HEK293 (cell line): ENCODE data around the gene TOMM34.

ENCODE experiments used
- CTCF ChIA-PET: fragments of 350-600 bp; formaldehyde crosslinking; extraction: SDS; loops from one replicate; lab custom pipeline; 2021; ENCODE audit warnings: antibody characterized with exemption; lab: Yijun Ruan, JAX
- POLR2A ChIA-PET: fragments of 300-600 bp; formaldehyde crosslinking; extraction: SDS; loops from one replicate; lab custom pipeline; 2020; ENCODE audit warnings: antibody characterized with exemption, inconsistent platforms; lab: Yijun Ruan, JAX
- H3K27ac ChIP-seq: fragments of 200-500 bp; sonication (Bioruptor generic); 2 replicates; pipeline ENCODE4 v1.5.1; 2014; ENCODE audit warnings: low read depth, low read length, control low read depth, inconsistent platforms; ENCODE audit errors: extremely low read depth
- H3K36me3 ChIP-seq, 2 experiments: fragments of 200-500 bp in 1 of 2; sonication (Bioruptor generic) in 1 of 2; 1 replicate in 1 of 2; 2 replicates in 1 of 2; pipeline ENCODE4 v1.5.1; 2014 to 2017; ENCODE audit warnings: inconsistent platforms in 2 of 2, low read length in 2 of 2; ENCODE audit not compliant: control insufficient read depth in 2 of 2, insufficient read depth in 1 of 2
- H3K4me1 ChIP-seq: fragments of 200-500 bp; sonication (Bioruptor generic); 2 replicates; pipeline ENCODE4 v1.5.1; 2014; ENCODE audit warnings: mild to moderate bottlenecking, low read length, inconsistent platforms; ENCODE audit not compliant: control insufficient read depth, insufficient read depth
- H3K4me3 ChIP-seq: 2 replicates; pipeline ENCODE4 v1.5.1; 2011; ENCODE audit warnings: low read depth, mild to moderate bottlenecking, control low read depth, low read length, moderate library complexity
- H3K9me3 ChIP-seq: fragments of 200-500 bp; sonication (Bioruptor generic); 2 replicates; pipeline ENCODE4 v1.5.1; 2014; ENCODE audit warnings: low read depth, low read length, inconsistent platforms; ENCODE audit not compliant: control insufficient read depth, insufficient read depth
- GLIS2 ChIP-seq: fragments of 450-650 bp; formaldehyde crosslinking; IDR thresholded peaks from 2 replicates; pipeline ENCODE4 v1.5.1; 2016; ENCODE audit warnings: missing biosample characterization, missing genetic modification characterization
- IKZF3 ChIP-seq: fragments of 450-650 bp; IDR thresholded peaks from 2 replicates; pipeline ENCODE4 v1.5.0; 2018; ENCODE audit warnings: missing biosample characterization, mild to moderate bottlenecking, missing genetic modification characterization, moderate library complexity
- KLF8 ChIP-seq: fragments of 450-650 bp; formaldehyde crosslinking; IDR thresholded peaks from 2 replicates; pipeline ENCODE4 v1.5.1; 2016; ENCODE audit warnings: missing biosample characterization, missing genetic modification characterization
- MYNN ChIP-seq: fragments of 450-650 bp; formaldehyde crosslinking; IDR thresholded peaks from 2 replicates; pipeline ENCODE4 v1.5.1; 2016; ENCODE audit warnings: missing biosample characterization, missing genetic modification characterization, borderline replicate concordance
- SP3 ChIP-seq: fragments of 450-650 bp; formaldehyde crosslinking; IDR thresholded peaks from 2 replicates; pipeline ENCODE4 v1.5.1; 2016; ENCODE audit warnings: missing biosample characterization, missing genetic modification characterization
- ZFP3 ChIP-seq: fragments of 450-650 bp; formaldehyde crosslinking; IDR thresholded peaks from 2 replicates; pipeline ENCODE4 v1.5.1; 2016; ENCODE audit warnings: low read depth, missing biosample characterization, missing genetic modification characterization
- ZNF114 ChIP-seq: fragments of 450-650 bp; formaldehyde crosslinking; IDR thresholded peaks from 2 replicates; pipeline ENCODE4 v1.5.0; 2017; ENCODE audit warnings: missing biosample characterization, missing genetic modification characterization
- ZNF202 ChIP-seq: fragments of 450-650 bp; formaldehyde crosslinking; IDR thresholded peaks from 2 replicates; pipeline ENCODE4 v1.5.1; 2016; ENCODE audit warnings: missing biosample characterization, missing genetic modification characterization, borderline replicate concordance
- ZNF221 ChIP-seq: fragments of 450-650 bp; formaldehyde crosslinking; IDR thresholded peaks from 2 replicates; pipeline ENCODE4 v1.5.1; 2017; ENCODE audit warnings: missing biosample characterization, missing genetic modification characterization, borderline replicate concordance
- ZNF239 ChIP-seq: fragments of 450-650 bp; formaldehyde crosslinking; IDR thresholded peaks from 2 replicates; pipeline ENCODE4 v1.5.1; 2016; ENCODE audit warnings: missing biosample characterization, missing genetic modification characterization
- ZNF24 ChIP-seq: fragments of 450-650 bp; formaldehyde crosslinking; IDR thresholded peaks from 2 replicates; pipeline ENCODE4 v1.5.1; 2016; ENCODE audit warnings: missing biosample characterization, missing genetic modification characterization
- ZNF514 ChIP-seq: fragments of 450-650 bp; formaldehyde crosslinking; IDR thresholded peaks from 2 replicates; pipeline ENCODE4 v1.5.1; 2016; ENCODE audit warnings: missing biosample characterization, missing genetic modification characterization
- ZNF555 ChIP-seq: fragments of 450-650 bp; formaldehyde crosslinking; conservative IDR thresholded peaks from 2 replicates; pipeline ENCODE4 v1.5.1; 2017; ENCODE audit warnings: missing biosample characterization, mild to moderate bottlenecking, missing genetic modification characterization, inconsistent platforms
- ZNF677 ChIP-seq: fragments of 450-650 bp; IDR thresholded peaks from 2 replicates; pipeline ENCODE4 v1.5.0; 2018; ENCODE audit warnings: missing biosample characterization, mild to moderate bottlenecking, missing genetic modification characterization, moderate library complexity
- ZNF777 ChIP-seq: fragments of 450-650 bp; formaldehyde crosslinking; IDR thresholded peaks from 2 replicates; pipeline ENCODE4 v1.5.1; 2017; ENCODE audit warnings: missing biosample characterization, missing genetic modification characterization, borderline replicate concordance
- TF ChIP-seq, protein P1 (sequence below): fragments of 450-650 bp; formaldehyde crosslinking; IDR thresholded peaks from 2 replicates; pipeline ENCODE4 v1.5.1; 2016; ENCODE audit warnings: missing biosample characterization, missing genetic modification characterization
- TF ChIP-seq, protein P2 (sequence below): fragments of 450-650 bp; formaldehyde crosslinking; IDR thresholded peaks from 2 replicates; pipeline ENCODE4 v1.5.1; 2016; ENCODE audit warnings: missing biosample characterization, missing genetic modification characterization
- TF ChIP-seq, protein P3 (sequence below): fragments of 450-650 bp; formaldehyde crosslinking; IDR thresholded peaks from 2 replicates; pipeline ENCODE4 v1.5.1; 2017; ENCODE audit warnings: missing biosample characterization, mild to moderate bottlenecking, missing genetic modification characterization, moderate library complexity
- TF ChIP-seq, protein P4 (sequence below): sonication (generic); formaldehyde crosslinking; IDR thresholded peaks from 2 replicates; pipeline ENCODE4 v1.8.1; 2022; ENCODE audit warnings: mild to moderate bottlenecking, moderate library complexity, missing genetic modification reagents
- TF ChIP-seq, protein P5 (sequence below): fragments of 450-650 bp; formaldehyde crosslinking; IDR thresholded peaks from 2 replicates; pipeline ENCODE4 v1.5.1; 2016; ENCODE audit warnings: missing biosample characterization, missing genetic modification characterization

Gene TOMM34

DNA sequence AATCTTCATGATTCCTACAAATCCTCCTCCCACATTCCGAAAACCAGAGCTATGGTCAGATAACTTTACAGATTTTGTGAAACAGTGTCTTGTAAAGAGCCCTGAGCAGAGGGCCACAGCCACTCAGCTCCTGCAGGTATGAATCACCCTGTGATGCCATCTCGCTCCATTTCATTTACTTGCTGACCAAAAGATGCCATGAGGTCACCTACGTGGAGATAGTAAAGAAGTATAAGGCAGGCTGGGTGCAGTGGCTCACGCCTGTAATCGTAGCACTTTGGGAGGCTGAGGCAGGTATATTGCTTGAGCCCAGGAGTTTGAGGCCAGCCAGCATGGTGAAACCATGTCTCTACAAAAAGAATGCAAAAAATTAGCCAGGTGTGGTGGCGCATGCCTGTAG, 37.0 kb upstream of the TOMM34 start:
- no peaks in the 10 kb centered on the region for H3K4me1 ChIP-seq
- no peaks in the 10 kb centered on the region for H3K9me3 ChIP-seq
- no peak overlapping the region for H3K4me3 ChIP-seq
- TF ChIP-seq KLF8 (tag by site-specific recombination) (no peak), ZNF555 (tag by site-specific recombination) (no peak), MYNN (tag by site-specific recombination) (no peak), GLIS2 (tag by site-specific recombination) (no peak), ZNF239 (tag by site-specific recombination) (no peak), ZNF514 (tag by site-specific recombination) (no peak), ZNF202 (tag by site-specific recombination) (no peak), ZNF677 (no peak), ZNF777 (tag by site-specific recombination) (no peak), ZNF24 (tag by site-specific recombination) (no peak), ZFP3 (tag by site-specific recombination) (no peak), ZNF114 (no peak), IKZF3 (tag by site-specific recombination) (no peak), SP3 (tag by site-specific recombination) (no peak), ZNF221 (tag by site-specific recombination) (no peak)
- TF ChIP-seq, protein P1, sequence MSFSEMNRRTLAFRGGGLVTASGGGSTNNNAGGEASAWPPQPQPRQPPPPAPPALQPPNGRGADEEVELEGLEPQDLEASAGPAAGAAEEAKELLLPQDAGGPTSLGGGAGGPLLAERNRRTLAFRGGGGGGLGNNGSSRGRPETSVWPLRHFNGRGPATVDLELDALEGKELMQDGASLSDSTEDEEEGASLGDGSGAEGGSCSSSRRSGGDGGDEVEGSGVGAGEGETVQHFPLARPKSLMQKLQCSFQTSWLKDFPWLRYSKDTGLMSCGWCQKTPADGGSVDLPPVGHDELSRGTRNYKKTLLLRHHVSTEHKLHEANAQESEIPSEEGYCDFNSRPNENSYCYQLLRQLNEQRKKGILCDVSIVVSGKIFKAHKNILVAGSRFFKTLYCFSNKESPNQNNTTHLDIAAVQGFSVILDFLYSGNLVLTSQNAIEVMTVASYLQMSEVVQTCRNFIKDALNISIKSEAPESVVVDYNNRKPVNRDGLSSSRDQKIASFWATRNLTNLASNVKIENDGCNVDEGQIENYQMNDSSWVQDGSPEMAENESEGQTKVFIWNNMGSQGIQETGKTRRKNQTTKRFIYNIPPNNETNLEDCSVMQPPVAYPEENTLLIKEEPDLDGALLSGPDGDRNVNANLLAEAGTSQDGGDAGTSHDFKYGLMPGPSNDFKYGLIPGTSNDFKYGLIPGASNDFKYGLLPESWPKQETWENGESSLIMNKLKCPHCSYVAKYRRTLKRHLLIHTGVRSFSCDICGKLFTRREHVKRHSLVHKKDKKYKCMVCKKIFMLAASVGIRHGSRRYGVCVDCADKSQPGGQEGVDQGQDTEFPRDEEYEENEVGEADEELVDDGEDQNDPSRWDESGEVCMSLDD = no peak
- TF ChIP-seq, protein P2, sequence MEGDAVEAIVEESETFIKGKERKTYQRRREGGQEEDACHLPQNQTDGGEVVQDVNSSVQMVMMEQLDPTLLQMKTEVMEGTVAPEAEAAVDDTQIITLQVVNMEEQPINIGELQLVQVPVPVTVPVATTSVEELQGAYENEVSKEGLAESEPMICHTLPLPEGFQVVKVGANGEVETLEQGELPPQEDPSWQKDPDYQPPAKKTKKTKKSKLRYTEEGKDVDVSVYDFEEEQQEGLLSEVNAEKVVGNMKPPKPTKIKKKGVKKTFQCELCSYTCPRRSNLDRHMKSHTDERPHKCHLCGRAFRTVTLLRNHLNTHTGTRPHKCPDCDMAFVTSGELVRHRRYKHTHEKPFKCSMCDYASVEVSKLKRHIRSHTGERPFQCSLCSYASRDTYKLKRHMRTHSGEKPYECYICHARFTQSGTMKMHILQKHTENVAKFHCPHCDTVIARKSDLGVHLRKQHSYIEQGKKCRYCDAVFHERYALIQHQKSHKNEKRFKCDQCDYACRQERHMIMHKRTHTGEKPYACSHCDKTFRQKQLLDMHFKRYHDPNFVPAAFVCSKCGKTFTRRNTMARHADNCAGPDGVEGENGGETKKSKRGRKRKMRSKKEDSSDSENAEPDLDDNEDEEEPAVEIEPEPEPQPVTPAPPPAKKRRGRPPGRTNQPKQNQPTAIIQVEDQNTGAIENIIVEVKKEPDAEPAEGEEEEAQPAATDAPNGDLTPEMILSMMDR (tag by site-specific recombination) = no peak
- TF ChIP-seq, protein P3, sequence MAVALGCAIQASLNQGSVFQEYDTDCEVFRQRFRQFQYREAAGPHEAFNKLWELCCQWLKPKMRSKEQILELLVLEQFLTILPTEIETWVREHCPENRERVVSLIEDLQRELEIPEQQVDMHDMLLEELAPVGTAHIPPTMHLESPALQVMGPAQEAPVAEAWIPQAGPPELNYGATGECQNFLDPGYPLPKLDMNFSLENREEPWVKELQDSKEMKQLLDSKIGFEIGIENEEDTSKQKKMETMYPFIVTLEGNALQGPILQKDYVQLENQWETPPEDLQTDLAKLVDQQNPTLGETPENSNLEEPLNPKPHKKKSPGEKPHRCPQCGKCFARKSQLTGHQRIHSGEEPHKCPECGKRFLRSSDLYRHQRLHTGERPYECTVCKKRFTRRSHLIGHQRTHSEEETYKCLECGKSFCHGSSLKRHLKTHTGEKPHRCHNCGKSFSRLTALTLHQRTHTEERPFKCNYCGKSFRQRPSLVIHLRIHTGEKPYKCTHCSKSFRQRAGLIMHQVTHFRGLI (tag by site-specific recombination) = no peak
- TF ChIP-seq, protein P4, sequence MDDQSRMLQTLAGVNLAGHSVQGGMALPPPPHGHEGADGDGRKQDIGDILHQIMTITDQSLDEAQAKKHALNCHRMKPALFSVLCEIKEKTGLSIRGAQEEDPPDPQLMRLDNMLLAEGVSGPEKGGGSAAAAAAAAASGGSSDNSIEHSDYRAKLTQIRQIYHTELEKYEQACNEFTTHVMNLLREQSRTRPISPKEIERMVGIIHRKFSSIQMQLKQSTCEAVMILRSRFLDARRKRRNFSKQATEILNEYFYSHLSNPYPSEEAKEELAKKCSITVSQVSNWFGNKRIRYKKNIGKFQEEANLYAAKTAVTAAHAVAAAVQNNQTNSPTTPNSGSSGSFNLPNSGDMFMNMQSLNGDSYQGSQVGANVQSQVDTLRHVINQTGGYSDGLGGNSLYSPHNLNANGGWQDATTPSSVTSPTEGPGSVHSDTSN (CRISPR knock-in tag) = no peak
- TF ChIP-seq, protein P5, sequence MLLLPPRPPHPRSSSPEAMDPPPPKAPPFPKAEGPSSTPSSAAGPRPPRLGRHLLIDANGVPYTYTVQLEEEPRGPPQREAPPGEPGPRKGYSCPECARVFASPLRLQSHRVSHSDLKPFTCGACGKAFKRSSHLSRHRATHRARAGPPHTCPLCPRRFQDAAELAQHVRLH (tag by site-specific recombination) = no peak
- TF ChIP-seq, all 188 proteins: peak for 0
- Histone ChIP-seq H3K27ac (no peak overlapping the region), H3K36me3 (peaks cover 13 to 66% of the 10 kb centered on the region in 2 experiments)
- ChIA-PET CTCF (interaction anchor here (0.7 to 1.1 kb wide), 2 partner anchors 14 to 61 kb away, joined by 3 read pairs; no protein-coding TSS in a partner anchor), POLR2A (no interaction called here)
